PC-9 (cell line): ENCODE results near the gene GSTO1. TPM values are rescaled to one million over a fixed set of nuclear protein-coding genes. Genes with fewer than 3 reads are reported as not detected.

Experiments used
- BruUV-seq: library from RNA; stranded (reverse); fragments of 400-500 nt; replicated peaks from 2 replicates; lab custom pipeline; 2021; lab: Mats Ljungman, UMichigan
- CTCF ChIA-PET: fragments of 300-600 bp; sonication (Branson Sonifier 250); formaldehyde crosslinking; loops from one replicate; lab custom pipeline; 2022; ENCODE audit warnings: antibody characterized with exemption; lab: Charles Lee
- POLR2A ChIA-PET: fragments of 300-600 bp; sonication (Branson Sonifier 250); formaldehyde crosslinking; loops from one replicate; lab custom pipeline; 2022; ENCODE audit warnings: antibody characterized with exemption; ENCODE audit not compliant: unreplicated experiment; lab: Charles Lee
- DNase-seq, 2 experiments: peaks; one replicate each; pipeline versions ENCODE4 v3.0.0 to v3.0.0-alpha.2; 2015 to 2022; ENCODE audit warnings: mixed read lengths in 1 of 2
- H2AFZ ChIP-seq: fragments of 200-600 bp; sonication (generic); 2 replicates; pipeline ENCODE4 v1.8.1; 2017; ENCODE audit warnings: antibody characterized with exemption
- H3F3A ChIP-seq: fragments of 200-600 bp; sonication (generic); 2 replicates; pipeline ENCODE4 v1.8.1; 2017; ENCODE audit warnings: antibody characterized with exemption, mild to moderate bottlenecking, low read depth; ENCODE audit not compliant: insufficient read depth
- H3K27ac ChIP-seq: fragments of 200-600 bp; sonication (generic); 2 replicates; pipeline ENCODE4 v1.6.1; 2016; ENCODE audit warnings: mixed run types
- H3K27me3 ChIP-seq: fragments of 200-600 bp; sonication (generic); 2 replicates; pipeline ENCODE4 v1.6.1; 2016; ENCODE audit warnings: low read depth, mixed run types; ENCODE audit not compliant: insufficient read depth
- H3K36me3 ChIP-seq: fragments of 200-600 bp; sonication (generic); 2 replicates; pipeline ENCODE4 v1.6.1; 2016; ENCODE audit warnings: low read depth, mixed run types
- H3K4me1 ChIP-seq: fragments of 200-600 bp; sonication (generic); replicated peaks from 2 replicates; pipeline ENCODE4 v1.6.1; 2016; ENCODE audit warnings: mixed run types; ENCODE audit not compliant: insufficient read depth
- H3K4me2 ChIP-seq: fragments of 200-600 bp; sonication (generic); 2 replicates; pipeline ENCODE4 v1.6.1; 2017; ENCODE audit warnings: mixed run types
- H3K4me3 ChIP-seq: fragments of 200-600 bp; sonication (generic); 2 replicates; pipeline ENCODE4 v1.6.1; 2016; ENCODE audit warnings: mixed run types
- H3K79me2 ChIP-seq: fragments of 200-600 bp; sonication (generic); 2 replicates; pipeline ENCODE4 v1.6.1; 2017; ENCODE audit warnings: low read depth, mixed run types
- H3K9me2 ChIP-seq: fragments of 200-600 bp; sonication (generic); 2 replicates; pipeline ENCODE4 v1.8.1; 2017; ENCODE audit warnings: mild to moderate bottlenecking; ENCODE audit not compliant: insufficient read depth
- H3K9me3 ChIP-seq: fragments of 200-600 bp; sonication (generic); 2 replicates; pipeline ENCODE4 v1.8.1; 2016; ENCODE audit warnings: low read depth; ENCODE audit not compliant: insufficient read depth
- H4K20me1 ChIP-seq: fragments of 200-600 bp; sonication (generic); 2 replicates; pipeline ENCODE4 v1.8.1; 2017; ENCODE audit not compliant: insufficient read depth
- CTCF ChIP-seq: fragments of 200-600 bp; sonication (generic); conservative IDR thresholded peaks from 2 replicates; pipeline ENCODE4 v1.6.1; 2017; ENCODE audit warnings: mixed run types, antibody characterized with exemption, mild to moderate bottlenecking, moderate library complexity
- EZH2 ChIP-seq: fragments of 200-600 bp; sonication (generic); IDR thresholded peaks from 2 replicates; pipeline ENCODE4 v1.8.0; 2017; ENCODE audit warnings: antibody characterized with exemption, low read depth
- intact Hi-C: fragments of 100-400 bp; cut with micrococcal nuclease; formaldehyde crosslinking; loops from one replicate; pipeline ENCODE4 v1.10.0; 2022; ENCODE audit not compliant: unreplicated experiment
- total RNA-seq: library from RNA; stranded (reverse); gene quantifications from 2 replicates; pipeline ENCODE4 v1.2.3, GENCODE V29; 2021

The GSTO1 gene
- total RNA-seq, 1 experiment from 2014 or later = 77.3 TPM

DNA sequence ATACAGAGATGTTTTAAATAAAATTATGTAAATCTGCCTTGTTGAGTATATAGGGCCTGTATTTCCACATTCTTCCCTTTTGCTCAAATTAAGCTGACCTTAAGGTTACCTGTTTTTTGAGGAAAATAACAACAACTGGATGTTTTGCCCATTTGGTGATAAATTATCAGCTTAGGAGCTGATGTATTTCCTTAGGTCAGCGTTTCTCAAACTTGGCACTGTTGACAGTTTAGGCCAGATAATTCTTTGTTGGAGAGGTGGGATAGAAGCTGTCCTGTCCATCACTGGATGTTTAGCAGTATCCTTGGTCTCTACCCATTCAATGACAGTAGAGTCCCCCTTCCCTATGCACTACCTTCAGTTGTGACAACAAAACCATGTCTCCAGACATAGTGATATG, 21.5 kb downstream of the GSTO1 start:
- Histone ChIP-seq H3K27me3 (no peaks in the 10 kb centered on the region), H3K9me3 (no peaks in the 10 kb centered on the region)
- intact Hi-C loops = no loop called here

DNA sequence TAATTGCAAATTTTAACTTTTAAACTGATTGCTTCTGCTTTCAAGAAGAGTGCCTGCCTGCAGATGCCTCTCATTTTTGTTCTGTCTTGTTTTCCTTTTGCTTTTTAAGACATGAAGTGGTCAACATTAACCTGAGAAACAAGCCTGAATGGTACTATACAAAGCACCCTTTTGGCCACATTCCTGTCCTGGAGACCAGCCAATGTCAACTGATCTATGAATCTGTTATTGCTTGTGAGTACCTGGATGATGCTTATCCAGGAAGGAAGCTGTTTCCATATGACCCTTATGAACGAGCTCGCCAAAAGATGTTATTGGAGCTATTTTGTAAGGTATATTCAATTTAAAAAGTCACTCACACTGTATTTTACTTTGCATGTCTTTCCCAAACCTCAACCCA, 23.1 kb downstream of the GSTO1 start:
- Histone ChIP-seq H3K27ac (no peak overlapping the region), H3F3A (no peaks in the 10 kb centered on the region), H4K20me1 (no peaks in the 10 kb centered on the region), H3K9me2 (no peaks in the 10 kb centered on the region), H2AFZ (no peak overlapping the region), H3K79me2 (no peaks in the 10 kb centered on the region), H3K4me1 (peaks cover 7% of the 10 kb centered on the region; the same call in 1 of the 2 replicates), H3K4me3 (no peak overlapping the region), H3K9me3 (no peaks in the 10 kb centered on the region), H3K4me2 (no peak overlapping the region), H3K27me3 (no peaks in the 10 kb centered on the region), H3K36me3 (no peaks in the 10 kb centered on the region)
- TF ChIP-seq CTCF (no peak), EZH2 (no peak)
- intact Hi-C loops = no loop called here
- ChIA-PET CTCF (no interaction called here), POLR2A (no interaction called here)
- BruUV-seq = no TSS peak
- no peak for DNase-seq

More for the DNA sequence above, 21.5 kb downstream of the GSTO1 start:
- TF ChIP-seq EZH2 (no peak), CTCF (no peak)
- H2AFZ ChIP-seq = no peak overlapping the region
- H3F3A ChIP-seq = no peaks in the 10 kb centered on the region
- no peaks in the 10 kb centered on the region for H4K20me1 ChIP-seq
- peaks cover 7% of the 10 kb centered on the region; the same call in 1 of the 2 replicates for H3K4me1 ChIP-seq
- BruUV-seq = no TSS peak
- no peaks in the 10 kb centered on the region for H3K36me3 ChIP-seq
- no peaks in the 10 kb centered on the region for H3K79me2 ChIP-seq
- POLR2A ChIA-PET = interaction anchor here (1.1 kb wide), 1 partner anchor 21 kb away, joined by 3 read pairs; the partner anchor contains the start of gene GSTO1
- 0 out of 2 replicates have a peak overlapping the region, but pooled peaks have one; percentile 84 for H3K4me2 ChIP-seq
- H3K9me2 ChIP-seq = no peaks in the 10 kb centered on the region
- no peak for DNase-seq
- H3K4me3 ChIP-seq = no peak overlapping the region
- H3K27ac ChIP-seq = no peak overlapping the region
- CTCF ChIA-PET = interaction anchor here (0.6 kb wide), 1 partner anchor 667 kb away, joined by 3 read pairs; no protein-coding TSS in a partner anchor

- Histone ChIP-seq H2AFZ (no peak overlapping the region), H3F3A (no peaks in the 10 kb centered on the region), H4K20me1 (no peaks in the 10 kb centered on the region), H3K9me2 (no peaks in the 10 kb centered on the region), H3K36me3 (no peaks in the 10 kb centered on the region), H3K27ac (no peak overlapping the region), H3K79me2 (no peaks in the 10 kb centered on the region), H3K9me3 (no peaks in the 10 kb centered on the region), H3K4me2 (no peak overlapping the region), H3K4me3 (no peak overlapping the region), H3K4me1 (peaks cover under 1% of the 10 kb centered on the region; the same call in 1 of the 2 replicates), H3K27me3 (no peaks in the 10 kb centered on the region)
- intact Hi-C loops = no loop called here
- DNase-seq = no peak
- ChIA-PET CTCF (no interaction called here), POLR2A (no interaction called here)
- no TSS peak for BruUV-seq
- no peak for TF ChIP-seq CTCF
- no peak for TF ChIP-seq EZH2
Measured at GRCh38 chr10:104279550-104280259, 25.0 kb downstream of the GSTO1 start.
